HepG2 (cell line): ENCODE data around the gene PLCL2. TPM values are rescaled to one million over a fixed set of nuclear protein-coding genes. Genes with fewer than 3 reads are reported as not detected.

Experiments used
- ATAC-seq: fragments of 200-7000 bp; cut with Tn5 transposase; 3 replicates; pipeline ENCODE4 v1.9.1; 2020; ENCODE audit warnings: mild to moderate bottlenecking, moderate library complexity
- BruUV-seq: library from RNA; stranded (reverse); fragments of 400-500 nt; replicated peaks from 2 replicates; lab custom pipeline; 2021; lab: Mats Ljungman, UMichigan
- CTCF ChIA-PET: fragments of 300-600 bp; formaldehyde crosslinking; extraction: SDS; loops from one replicate; lab custom pipeline; 2021; ENCODE audit warnings: low total read pairs, inconsistent platforms, low intra/inter-chr PET ratio; lab: Yijun Ruan, JAX
- POLR2A ChIA-PET: fragments of 350-600 bp; sonication (Branson Sonifier 250); formaldehyde crosslinking; loops from one replicate; lab custom pipeline; 2020; ENCODE audit warnings: antibody characterized with exemption, inconsistent platforms; lab: Yijun Ruan, JAX
- DNase-seq: peaks from one replicate; pipeline ENCODE4 v3.0.0-alpha.2; 2015; ENCODE audit warnings: low spot score
- FAIRE-seq: peaks from 3 replicates; lab custom pipeline; 2011; peaks lifted over from hg19 to GRCh38; lab: Jason Lieb, UNC
- H2AFZ ChIP-seq: one replicate; pipeline ENCODE4 v1.6.1; 2011; ENCODE audit warnings: low read length, inconsistent platforms
- H3K27ac ChIP-seq: fragments of 300-600 bp; 3 replicates; pipeline ENCODE4 v1.8.0; 2011; ENCODE audit warnings: mixed run types, mild to moderate bottlenecking, mixed read lengths, low read length, inconsistent platforms; ENCODE audit not compliant: insufficient read depth; ENCODE audit errors: extremely low read length
- H3K27me3 ChIP-seq, 2 experiments: fragments of 200-600 bp in 1 of 2; 2 replicates in 1 of 2; 3 replicates in 1 of 2; pipeline versions ENCODE4 v1.6.0 to v1.8.0; 2011; ENCODE audit warnings: low read length in 2 of 2, mild to moderate bottlenecking in 2 of 2, moderate library complexity in 2 of 2, inconsistent platforms in 1 of 2; ENCODE audit not compliant: insufficient read depth in 2 of 2, control insufficient read depth in 1 of 2
- H3K36me3 ChIP-seq, 2 experiments: fragments of 200-600 bp in 1 of 2; replicated peaks in 1 of 2; 2 replicates in 1 of 2; 3 replicates in 1 of 2; pipeline versions ENCODE4 v1.5.1 to v1.8.0; 2011; ENCODE audit warnings: low read length in 2 of 2, inconsistent platforms in 1 of 2; ENCODE audit not compliant: insufficient read depth in 2 of 2, control insufficient read depth in 1 of 2
- H3K4me1 ChIP-seq: 2 replicates; pipeline ENCODE4 v1.5.1; 2012; ENCODE audit warnings: low read length, inconsistent platforms; ENCODE audit not compliant: insufficient read depth
- H3K4me2 ChIP-seq: 2 replicates; pipeline ENCODE4 v1.6.0; 2011; ENCODE audit warnings: low read depth, low read length, inconsistent platforms
- H3K4me3 ChIP-seq, 3 experiments: fragments of 200-600 bp in 1 of 3; sonication (generic), shearing (Covaris generic) in 1 of 3; replicated peaks in 1 of 3; 2 replicates each; pipeline ENCODE4 v1.5.1; 2011 to 2016; ENCODE audit warnings: low read length in 3 of 3, inconsistent platforms in 2 of 3, low read depth in 2 of 3, mild to moderate bottlenecking in 2 of 3, control low read depth in 1 of 3, mixed read lengths in 1 of 3; ENCODE audit not compliant: insufficient read depth in 1 of 3
- H3K79me2 ChIP-seq: one replicate; pipeline ENCODE4 v1.6.1; 2011; ENCODE audit warnings: low read length, inconsistent platforms; ENCODE audit not compliant: insufficient read depth
- H3K9ac ChIP-seq: 2 replicates; pipeline ENCODE4 v1.6.0; 2011; ENCODE audit warnings: mild to moderate bottlenecking, low read depth, low read length, inconsistent platforms; ENCODE audit not compliant: insufficient read depth
- H3K9me3 ChIP-seq: 2 replicates; pipeline ENCODE4 v1.5.1; 2012; ENCODE audit warnings: mild to moderate bottlenecking, low read length
- H4K20me1 ChIP-seq: 2 replicates; pipeline ENCODE4 v1.6.0; 2011; ENCODE audit warnings: inconsistent platforms, mild to moderate bottlenecking, low read length, moderate library complexity; ENCODE audit not compliant: insufficient read depth
- GATAD1 ChIP-seq: IDR thresholded peaks from 2 replicates; pipeline ENCODE4 v1.6.1; 2016; ENCODE audit warnings: missing genetic modification reagents, missing compliant biosample characterization
- HES4 ChIP-seq: sonication (generic); formaldehyde crosslinking; IDR thresholded peaks from 2 replicates; pipeline ENCODE4 v1.9.0; 2021; ENCODE audit warnings: mild to moderate bottlenecking, missing genetic modification reagents, borderline replicate concordance
- HMG20A ChIP-seq: IDR thresholded peaks from 2 replicates; pipeline ENCODE4 v1.6.1; 2016; ENCODE audit warnings: borderline replicate concordance
- JUND ChIP-seq: sonication (generic); formaldehyde crosslinking; IDR thresholded peaks from 2 replicates; pipeline ENCODE4 v1.8.0; 2022; ENCODE audit warnings: mild to moderate bottlenecking, missing genetic modification reagents
- NCOR1 ChIP-seq: fragments of 200-600 bp; sonication (generic); IDR thresholded peaks from 2 replicates; pipeline ENCODE4 v1.7.0; 2017; ENCODE audit warnings: antibody characterized with exemption, low read length, borderline replicate concordance
- PAWR ChIP-seq: sonication (generic); formaldehyde crosslinking; IDR thresholded peaks from 2 replicates; pipeline ENCODE4 v1.4.0; 2020; ENCODE audit warnings: missing genetic modification reagents, mild to moderate bottlenecking, borderline replicate concordance
- SCMH1 ChIP-seq: sonication (generic); formaldehyde crosslinking; IDR thresholded peaks from 2 replicates; pipeline ENCODE4 v1.9.0; 2021; ENCODE audit warnings: missing genetic modification reagents, mild to moderate bottlenecking, borderline replicate concordance
- SSRP1 ChIP-seq: IDR thresholded peaks from 2 replicates; pipeline ENCODE4 v1.6.1; 2016; ENCODE audit warnings: control low read depth
- TAF15 ChIP-seq: fragments of 200-400 bp; formaldehyde crosslinking; IDR thresholded peaks from one replicate; pipeline ENCODE4 v1.6.1; 2018; ENCODE audit warnings: mild to moderate bottlenecking, low read depth, low read length; ENCODE audit not compliant: poor library complexity, severe bottlenecking
- ZNF143 ChIP-seq: sonication (generic); formaldehyde crosslinking; IDR thresholded peaks from 2 replicates; pipeline ENCODE4 v1.4.0; 2020; ENCODE audit warnings: missing genetic modification reagents
- ZNF224 ChIP-seq: sonication (generic); formaldehyde crosslinking; IDR thresholded peaks from 2 replicates; pipeline ENCODE4 v1.5.0; 2020; ENCODE audit warnings: mild to moderate bottlenecking, missing genetic modification reagents
- WGBS: methylation state at CpG from one replicate; pipeline ENCODE4 v1.1.6; 2017; ENCODE audit warnings: low lambda C conversion rate; 5-methylcytosine and 5-hydroxymethylcytosine counted together
- in situ Hi-C: cut with HindIII; loops from 2 replicates; pipeline ENCODE4 v1.10.0; 2017; ENCODE audit warnings: low pct_unique_long_range_greater_than_20kb; ENCODE audit not compliant: extremely low pct_ligation_motif_present
- intact Hi-C: fragments of 100-400 bp; cut with micrococcal nuclease; formaldehyde crosslinking; loops from one replicate; pipeline ENCODE4 v1.10.0; 2022; ENCODE audit not compliant: unreplicated experiment
- polyA plus RNA-seq, 8 experiments: library from polyadenylated mRNA; depleted of rRNA in 3 of 8; stranded (reverse) in 7 of 8; unstranded in 1 of 8; fragments of >200 nt; fragmentation: Illumina TruSeq in 4 of 8; extraction: Trizol in 4 of 8; gene quantifications; 2 replicates each; pipeline versions ENCODE4 v1.2.1 to v1.2.3, GENCODE V29; 2011 to 2016; ENCODE audit warnings: low read depth in 4 of 8, missing spikeins in 1 of 8, mixed read lengths in 1 of 8; ENCODE audit not compliant: insufficient read depth in 1 of 8
- total RNA-seq, 5 experiments: library from RNA; depleted of rRNA; stranded (reverse); fragments of >200 nt; fragmentation: Illumina TruSeq; extraction: Trizol; gene quantifications; 2 replicates each; pipeline ENCODE4 v1.2.3, GENCODE V29; 2016; ENCODE audit warnings: low read depth in 1 of 5
- TF ChIP-seq, protein P1 (sequence below): sonication (generic); formaldehyde crosslinking; IDR thresholded peaks from 2 replicates; pipeline ENCODE4 v1.5.1; 2020; ENCODE audit warnings: missing genetic modification reagents, mild to moderate bottlenecking, borderline replicate concordance

PLCL2 gene
- total and polyA plus RNA-seq, 2 of the 13 experiments (the other 11 are each of a cell fraction or from before 2014, with no cell fraction given) = not detected

DNA sequence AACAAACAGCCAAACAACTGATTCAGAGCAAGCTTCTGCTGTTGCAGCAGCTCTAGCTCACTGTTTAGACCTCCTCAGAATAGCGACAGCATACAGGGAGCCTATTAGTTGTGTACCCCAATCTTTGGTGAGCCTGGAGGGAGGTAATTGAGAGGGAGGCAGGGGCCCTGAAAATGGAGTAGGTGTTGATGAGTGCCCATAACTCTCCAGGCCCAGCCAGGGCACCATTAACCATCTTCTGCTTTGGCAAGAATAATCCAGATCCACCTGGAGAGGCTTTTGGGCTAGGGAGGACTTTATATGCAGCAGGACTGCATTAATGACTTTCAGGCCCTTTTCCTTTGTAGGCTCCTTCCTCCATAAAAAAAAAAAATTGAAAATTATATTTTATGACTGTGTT, 20.9 kb downstream of the PLCL2 start:
- in situ Hi-C loops (no loop called here), intact Hi-C loops (no loop called here)
- BruUV-seq = no TSS peak
- Histone ChIP-seq H2AFZ (no peak overlapping the region), H3K27me3 (no peaks in the 10 kb centered on the region), H3K4me3 (no peak overlapping the region), H3K27ac (no peak overlapping the region), H3K36me3 (no peaks in the 10 kb centered on the region), H3K9me3 (no peaks in the 10 kb centered on the region), H3K9ac (no peak overlapping the region), H3K4me1 (no peaks in the 10 kb centered on the region), H3K79me2 (no peaks in the 10 kb centered on the region), H3K4me2 (no peak overlapping the region), H4K20me1 (no peaks in the 10 kb centered on the region)
- ATAC-seq (no peak), DNase-seq (no peak), FAIRE-seq (no peak)
- ChIA-PET CTCF (no interaction called here), POLR2A (no interaction called here)
- TF ChIP-seq HMG20A (CRISPR knock-in tag) (no peak), SCMH1 (CRISPR knock-in tag) (no peak), ZNF143 (CRISPR knock-in tag) (no peak), TAF15 (no peak), NCOR1 (no peak), PAWR (CRISPR knock-in tag) (no peak), HES4 (CRISPR knock-in tag) (no peak), SSRP1 (CRISPR knock-in tag) (no peak), GATAD1 (no peak), JUND (no peak), ZNF224 (CRISPR knock-in tag) (no peak)
- TF ChIP-seq, protein P1, sequence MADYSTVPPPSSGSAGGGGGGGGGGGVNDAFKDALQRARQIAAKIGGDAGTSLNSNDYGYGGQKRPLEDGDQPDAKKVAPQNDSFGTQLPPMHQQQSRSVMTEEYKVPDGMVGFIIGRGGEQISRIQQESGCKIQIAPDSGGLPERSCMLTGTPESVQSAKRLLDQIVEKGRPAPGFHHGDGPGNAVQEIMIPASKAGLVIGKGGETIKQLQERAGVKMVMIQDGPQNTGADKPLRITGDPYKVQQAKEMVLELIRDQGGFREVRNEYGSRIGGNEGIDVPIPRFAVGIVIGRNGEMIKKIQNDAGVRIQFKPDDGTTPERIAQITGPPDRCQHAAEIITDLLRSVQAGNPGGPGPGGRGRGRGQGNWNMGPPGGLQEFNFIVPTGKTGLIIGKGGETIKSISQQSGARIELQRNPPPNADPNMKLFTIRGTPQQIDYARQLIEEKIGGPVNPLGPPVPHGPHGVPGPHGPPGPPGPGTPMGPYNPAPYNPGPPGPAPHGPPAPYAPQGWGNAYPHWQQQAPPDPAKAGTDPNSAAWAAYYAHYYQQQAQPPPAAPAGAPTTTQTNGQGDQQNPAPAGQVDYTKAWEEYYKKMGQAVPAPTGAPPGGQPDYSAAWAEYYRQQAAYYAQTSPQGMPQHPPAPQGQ (CRISPR knock-in tag) = no peak
- WGBS = 67% methylated on average over 1 of the region's 1 CpG
